GM19351 (cell line): ENCODE data around the gene FBXO33.
A peak's percentile ranks its signal among the peaks of the same experiment; 100 is the strongest.

ENCODE experiments used
- ATAC-seq: cut with Tn5 transposase; IDR thresholded peaks from one replicate; pipeline ENCODE4 v1.9.1; 2021; ENCODE audit warnings: mild to moderate bottlenecking, moderate library complexity; ENCODE audit not compliant: unreplicated experiment

The FBXO33 gene

DNA sequence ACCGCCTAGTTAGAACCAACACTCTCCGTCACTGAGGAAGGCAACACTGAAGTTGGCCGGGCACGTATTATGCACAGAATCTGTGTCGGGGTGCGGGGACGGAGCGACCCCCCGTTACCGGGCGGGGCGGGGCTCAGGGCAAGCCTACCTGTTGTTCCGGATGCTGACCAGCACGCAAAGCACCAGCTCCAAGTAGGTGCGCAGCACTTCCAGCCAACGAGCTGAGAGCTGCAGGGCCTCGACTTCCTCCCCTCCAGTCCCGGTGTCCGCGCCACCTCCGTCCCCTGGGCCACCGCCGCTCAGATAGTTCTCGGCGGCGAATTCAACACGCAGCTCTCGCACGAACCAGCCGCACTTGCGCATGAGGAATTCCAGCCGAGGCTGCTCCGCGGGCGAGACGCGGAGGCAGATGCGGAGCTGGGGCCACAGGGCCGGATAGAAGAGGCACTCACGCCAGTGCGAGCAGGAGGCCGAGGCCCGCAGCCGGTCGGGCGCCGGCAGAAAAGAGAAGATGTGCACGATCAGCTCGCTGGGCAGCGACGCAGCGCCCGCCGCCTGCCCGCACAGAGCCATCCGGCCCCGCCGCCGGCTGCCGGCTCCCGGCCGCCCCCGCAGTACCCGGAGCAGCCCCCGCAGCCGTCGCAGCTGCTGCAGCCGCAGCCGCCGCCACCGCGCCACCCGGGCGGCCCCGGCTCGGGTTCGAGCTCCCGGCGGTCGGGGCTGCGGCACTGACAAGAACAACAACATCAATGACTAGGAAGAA is 636 bp downstream of the FBXO33 start:
- ATAC-seq = peak; percentile 25

DNA sequence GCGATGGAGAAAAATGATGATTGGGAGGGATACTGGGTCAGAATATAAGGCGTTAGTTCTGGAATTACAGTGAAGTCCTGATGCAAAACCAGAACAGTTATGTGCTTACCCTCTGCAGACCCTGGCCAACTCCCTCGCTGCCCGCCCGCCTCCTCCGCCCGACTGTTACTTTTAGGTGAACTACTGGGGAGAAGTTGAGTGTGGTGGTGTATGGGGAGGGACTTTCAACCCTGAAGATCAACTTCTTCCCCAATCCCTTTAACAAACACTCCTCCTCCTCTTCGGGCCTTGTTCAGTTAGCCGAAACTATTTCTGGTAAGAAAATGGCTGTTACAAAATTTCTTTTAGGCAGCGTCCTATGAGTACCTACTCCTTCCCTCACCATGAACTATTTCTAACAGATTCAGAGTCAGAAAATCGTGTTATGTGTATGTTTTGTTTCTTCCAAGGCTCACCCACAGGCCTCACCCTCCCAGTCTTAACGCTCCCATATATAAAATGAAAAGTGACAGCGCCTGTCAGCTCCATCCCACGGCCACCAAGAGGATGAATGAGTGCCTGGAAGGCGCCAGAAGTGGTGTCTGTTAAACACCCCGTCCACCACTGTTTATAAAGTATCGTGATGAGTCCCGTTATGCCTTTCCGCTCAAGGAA is 1.3 kb downstream of the FBXO33 start:
- ATAC-seq = peak; percentile 7

DNA sequence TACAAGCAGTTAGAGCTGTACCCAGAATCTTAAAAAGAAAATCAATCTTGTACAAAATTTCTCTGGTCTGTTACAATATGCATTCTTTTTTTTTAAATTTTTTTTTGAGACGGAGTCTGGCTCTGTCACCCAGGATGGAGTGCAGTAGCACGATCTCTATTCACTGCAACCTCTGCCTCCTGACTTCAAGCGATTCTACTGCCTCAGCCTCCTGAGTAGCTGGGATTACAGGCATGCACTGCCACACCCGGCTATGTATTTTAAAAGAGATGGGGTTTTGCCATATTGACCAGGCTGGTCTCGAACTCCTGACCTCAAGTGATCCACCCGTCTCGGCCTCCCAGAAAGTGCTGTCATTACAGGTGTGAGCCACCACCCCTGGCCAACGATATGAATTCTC is 4.1 kb downstream of the FBXO33 start:
- ATAC-seq = no peak

DNA sequence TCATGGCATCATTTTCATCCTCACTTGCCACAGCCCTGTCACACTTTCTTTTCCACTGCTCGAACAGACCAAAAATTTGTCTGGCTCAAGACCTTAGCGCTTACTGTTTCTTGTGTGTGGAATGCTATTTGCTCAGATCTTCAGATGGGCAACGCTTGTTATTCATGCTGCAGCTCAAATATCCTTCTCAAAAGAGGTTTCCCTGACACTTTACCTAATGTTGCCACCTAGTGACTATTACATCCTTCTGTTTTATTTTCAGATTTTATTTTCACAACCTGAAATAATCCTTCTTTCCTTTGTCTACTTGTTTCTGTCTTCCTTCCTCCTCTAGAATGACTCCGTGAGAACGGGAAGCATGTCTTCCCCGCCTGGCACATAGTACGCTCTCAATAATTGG is 5.6 kb downstream of the FBXO33 start:
- ATAC-seq = no peak

DNA sequence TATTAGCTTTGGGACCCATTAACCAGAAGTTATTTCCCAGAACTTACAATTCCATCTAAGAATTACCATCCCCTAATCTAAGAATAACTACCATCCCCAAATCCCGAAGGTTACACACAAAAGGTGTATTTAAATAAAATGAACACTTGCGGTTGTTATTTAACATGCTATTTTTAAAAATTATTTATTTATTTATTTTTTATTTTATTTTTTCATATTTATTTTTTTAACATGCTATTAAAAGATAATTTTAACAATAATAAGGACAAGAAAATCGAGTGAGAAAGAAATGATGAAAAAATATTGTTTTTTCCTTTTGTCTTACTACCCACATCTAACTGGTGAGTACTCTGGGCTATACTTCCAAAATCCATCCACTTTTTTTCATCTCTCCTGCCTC is 6.3 kb downstream of the FBXO33 start:
- ATAC-seq = no peak

DNA sequence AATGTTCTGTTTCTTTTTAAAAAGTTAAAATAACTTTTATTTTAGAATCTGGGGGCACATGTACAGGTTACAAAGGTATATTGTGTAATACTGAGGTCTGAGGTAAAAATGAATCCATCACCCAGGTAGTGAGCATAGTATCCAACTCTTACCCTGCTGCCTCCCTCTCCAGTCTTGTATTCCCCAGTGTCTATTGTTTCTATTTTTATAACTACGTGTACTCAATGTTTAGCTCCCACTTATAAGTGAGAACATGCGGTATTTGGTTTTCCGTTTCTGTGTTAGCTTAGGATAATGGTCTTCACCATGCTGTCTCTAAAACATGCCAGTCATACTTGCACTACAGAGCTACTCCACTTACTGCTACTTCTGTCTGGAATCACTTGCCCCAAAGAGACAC is 8.4 kb downstream of the FBXO33 start:
- ATAC-seq = no peak

DNA sequence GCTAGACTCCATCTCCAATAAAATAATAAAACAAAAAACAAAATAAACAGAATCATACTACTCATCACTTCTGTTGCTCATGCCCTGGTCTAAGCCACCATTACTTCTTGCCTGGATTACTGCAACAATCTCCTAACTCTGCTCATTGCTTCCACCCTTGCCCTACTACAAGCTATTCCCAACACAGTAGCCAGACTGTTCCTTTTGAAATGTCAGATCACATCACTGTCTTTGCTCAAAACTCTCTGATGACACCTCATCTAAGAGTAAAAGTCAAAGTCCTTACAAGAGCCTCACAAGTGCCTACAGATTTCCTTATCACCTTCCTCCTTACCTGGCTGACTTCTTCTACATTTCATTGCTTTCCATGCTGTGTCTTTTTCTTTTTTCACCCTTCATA is 10.0 kb downstream of the FBXO33 start:
- ATAC-seq = no peak

DNA sequence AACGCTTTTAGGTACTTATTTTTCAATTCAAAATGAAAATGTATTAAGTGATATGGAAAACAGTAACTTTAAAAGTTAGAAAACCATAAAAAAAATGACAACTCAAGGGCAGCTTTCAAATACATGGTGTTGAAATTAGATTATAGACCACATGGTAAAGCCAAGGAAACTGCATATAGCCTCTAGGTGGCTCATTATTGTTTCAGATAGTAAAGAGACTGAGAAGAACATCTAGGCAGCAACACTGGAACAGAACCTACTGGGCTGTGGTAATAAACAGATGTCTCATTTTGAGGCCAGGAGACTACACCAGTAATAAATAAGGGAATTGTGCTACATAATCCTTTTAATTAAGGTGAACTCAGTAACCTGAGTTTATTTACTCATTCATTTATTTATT is 13.0 kb downstream of the FBXO33 start:
- no peak for ATAC-seq

DNA sequence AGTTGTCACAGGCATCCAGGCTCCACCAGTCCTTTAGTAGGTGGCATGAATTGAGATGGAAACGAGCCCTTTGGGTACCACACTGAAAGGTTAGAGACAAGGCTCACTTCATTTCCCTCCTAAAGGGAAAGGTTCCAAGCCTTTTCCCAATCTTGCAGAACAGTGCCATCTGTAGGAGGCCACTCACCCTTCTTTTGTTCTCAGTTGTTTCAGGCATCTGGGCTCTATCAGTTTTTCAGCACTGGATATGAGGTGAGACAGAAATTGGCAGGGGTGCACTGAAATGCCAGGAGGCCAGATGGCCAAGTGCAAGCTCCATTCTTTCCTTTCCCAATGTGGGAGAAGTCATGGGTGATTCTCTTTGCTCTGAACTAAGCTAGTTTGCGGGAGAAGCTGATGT is 15.2 kb downstream of the FBXO33 start:
- ATAC-seq = no peak

DNA sequence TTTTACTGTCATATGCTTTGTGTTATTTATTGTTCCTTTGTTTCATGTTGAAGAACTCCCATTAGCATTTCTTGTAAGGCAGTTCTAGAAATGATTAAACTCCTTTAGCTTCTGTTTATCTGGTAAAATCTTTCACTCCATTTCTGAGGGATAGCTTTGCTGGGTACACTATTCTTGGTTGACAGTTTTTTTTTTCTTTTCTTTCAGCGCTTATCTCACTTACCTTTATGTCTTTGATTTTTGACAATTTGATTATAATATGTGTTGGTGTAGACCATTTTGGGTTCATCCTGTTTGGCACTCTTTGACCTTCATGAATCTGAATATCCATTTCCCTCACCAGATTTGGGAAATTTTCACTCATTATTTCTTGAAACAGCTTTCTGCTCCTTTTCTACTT is 16.2 kb downstream of the FBXO33 start:
- ATAC-seq = no peak

DNA sequence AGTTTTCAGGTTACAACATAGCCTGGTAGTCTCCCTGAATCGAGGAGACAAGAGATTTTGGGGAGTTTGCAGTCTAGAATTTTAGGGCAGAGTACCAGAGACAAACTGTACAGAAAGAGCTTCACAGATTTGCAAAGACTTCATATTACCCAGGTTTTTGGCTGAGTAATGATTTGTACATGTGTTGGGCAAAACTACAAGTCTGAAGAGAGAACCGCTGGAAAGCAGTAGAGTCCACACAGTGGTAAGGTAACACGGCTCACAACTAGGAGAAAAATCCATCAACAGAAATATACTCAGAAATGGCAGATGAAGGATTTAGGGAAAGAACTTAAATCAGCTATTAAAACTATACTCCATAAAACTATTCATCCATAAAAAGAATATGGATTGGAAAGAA is 25.7 kb downstream of the FBXO33 start:
- no peak for ATAC-seq

DNA sequence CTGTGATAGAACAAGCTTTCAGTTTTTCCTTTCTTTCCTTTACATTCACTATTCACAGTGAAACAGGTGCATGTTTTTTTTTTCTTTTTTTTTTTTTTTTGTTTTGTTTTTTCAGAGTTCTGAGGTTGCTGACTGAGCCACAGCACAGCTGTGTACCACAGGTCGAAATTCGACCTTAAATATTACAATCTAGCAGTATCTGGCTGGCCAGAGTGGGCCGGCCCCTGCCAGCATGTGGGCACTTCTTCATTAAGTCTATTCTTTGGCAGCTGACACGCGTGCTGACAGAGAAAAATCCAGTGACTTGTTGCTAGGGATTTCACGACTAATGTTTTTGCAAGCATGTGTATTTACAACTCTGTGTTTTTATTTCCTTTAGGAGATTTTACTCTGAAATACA is 33.9 kb downstream of the FBXO33 start:
- no peak for ATAC-seq

DNA sequence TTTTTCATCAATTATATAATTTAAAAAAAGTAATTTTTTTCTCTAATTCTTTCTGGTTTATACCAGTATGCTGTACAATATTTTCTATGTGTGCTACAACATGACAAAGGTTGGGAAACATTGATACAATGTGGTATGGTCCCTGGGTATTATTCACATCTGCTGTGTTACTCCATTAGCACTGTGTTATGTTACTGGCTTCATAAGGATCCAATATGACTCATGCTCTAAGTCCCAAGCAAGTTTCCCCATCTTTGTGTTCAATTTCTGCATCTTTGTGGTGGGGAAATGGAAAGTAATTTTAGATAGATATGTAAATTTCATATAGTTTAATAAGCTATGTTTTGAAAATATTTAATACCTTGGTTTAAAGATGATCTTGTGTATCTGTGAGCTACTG is 35.8 kb downstream of the FBXO33 start:
- no peak for ATAC-seq

DNA sequence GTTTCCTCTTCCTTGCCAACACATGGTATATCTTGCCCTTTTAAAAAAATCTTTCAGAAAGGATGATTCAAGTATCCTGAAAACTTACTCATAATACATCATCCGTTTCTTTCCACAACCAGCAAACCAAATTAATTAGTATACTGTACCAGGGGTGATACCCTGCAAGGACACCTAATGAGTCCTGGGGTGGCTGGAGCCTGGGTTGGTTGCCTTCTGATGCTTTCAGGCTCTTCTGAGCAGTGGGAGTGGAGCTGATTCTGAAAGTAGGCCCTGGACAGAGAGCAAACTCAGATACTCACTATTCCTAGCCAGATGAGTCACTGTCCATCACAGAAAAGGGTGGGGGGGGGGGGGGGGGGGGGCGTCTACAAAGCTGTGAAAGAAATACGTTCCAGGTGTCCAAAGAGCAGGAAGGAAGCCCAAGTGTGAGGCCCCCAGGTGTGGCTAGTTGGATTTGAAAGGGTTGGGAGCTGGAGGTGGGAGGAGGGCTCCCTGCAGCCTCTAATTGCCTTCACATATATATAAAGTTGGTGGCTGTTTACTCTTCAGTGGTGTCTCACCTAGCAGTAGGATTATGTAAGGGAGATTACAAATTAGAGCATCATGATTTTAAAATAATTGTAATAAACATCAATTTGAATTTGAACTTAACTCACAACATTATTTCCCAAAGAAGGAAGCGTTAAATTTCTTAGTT is 36.5 kb downstream of the FBXO33 start:
- ATAC-seq = no peak

DNA sequence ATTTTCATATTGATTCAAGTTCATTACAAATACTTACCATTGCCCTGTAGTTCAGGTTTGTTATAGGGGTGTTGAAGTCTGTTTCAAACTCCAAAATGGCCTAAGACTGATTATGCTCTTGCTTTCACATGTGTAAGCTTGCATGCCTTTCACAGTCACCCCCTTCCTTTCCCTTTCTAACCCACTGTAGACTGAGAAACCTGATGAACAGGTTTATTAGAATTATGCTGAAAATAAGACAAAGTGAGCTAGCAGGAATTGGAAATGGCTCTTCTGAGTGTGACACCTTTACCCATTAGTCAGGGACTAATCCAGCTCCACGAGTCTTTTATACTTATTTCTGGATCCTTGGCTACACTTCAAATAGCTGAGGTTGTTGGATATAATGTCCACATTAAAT is 38.9 kb downstream of the FBXO33 start:
- ATAC-seq = no peak

DNA sequence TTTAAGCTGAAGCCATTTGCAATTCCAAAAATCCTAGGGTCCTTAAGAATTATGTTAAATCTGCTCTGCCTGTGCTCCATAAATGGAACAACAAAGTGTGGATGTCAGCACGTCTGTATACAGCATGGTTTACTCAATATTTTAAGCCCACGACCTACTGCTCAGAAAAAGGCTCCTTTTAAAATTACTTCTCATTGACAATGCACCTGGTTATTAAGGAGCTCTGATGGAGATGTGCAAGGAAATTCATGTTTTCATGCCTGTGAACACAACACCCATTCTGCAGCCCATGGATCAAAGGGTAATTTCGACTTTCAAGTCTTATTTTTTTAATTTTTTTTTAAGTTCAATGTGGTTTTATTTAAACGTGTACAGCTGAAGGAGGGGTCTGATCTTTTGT is 48.1 kb downstream of the FBXO33 start:
- no peak for ATAC-seq

DNA sequence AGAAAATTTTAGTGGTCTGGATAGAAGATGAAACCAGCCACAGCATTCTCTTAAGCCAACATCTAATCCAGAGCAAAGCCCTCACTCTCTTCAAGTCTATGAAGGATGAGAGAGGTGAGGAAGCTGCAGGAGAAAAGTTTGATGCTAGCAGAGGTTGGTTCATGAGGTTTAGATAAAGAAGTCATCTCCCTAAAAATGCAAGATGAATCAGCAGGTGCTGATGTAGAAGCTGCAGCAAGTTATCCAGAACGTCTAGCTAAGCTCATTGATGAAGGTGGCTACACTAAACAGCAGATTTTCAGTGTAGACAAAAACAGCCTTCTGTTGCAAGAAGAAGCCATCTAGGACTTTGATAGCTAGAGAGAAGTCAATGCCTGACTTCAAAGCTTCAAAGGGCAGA is 48.5 kb downstream of the FBXO33 start:
- no peak for ATAC-seq

DNA sequence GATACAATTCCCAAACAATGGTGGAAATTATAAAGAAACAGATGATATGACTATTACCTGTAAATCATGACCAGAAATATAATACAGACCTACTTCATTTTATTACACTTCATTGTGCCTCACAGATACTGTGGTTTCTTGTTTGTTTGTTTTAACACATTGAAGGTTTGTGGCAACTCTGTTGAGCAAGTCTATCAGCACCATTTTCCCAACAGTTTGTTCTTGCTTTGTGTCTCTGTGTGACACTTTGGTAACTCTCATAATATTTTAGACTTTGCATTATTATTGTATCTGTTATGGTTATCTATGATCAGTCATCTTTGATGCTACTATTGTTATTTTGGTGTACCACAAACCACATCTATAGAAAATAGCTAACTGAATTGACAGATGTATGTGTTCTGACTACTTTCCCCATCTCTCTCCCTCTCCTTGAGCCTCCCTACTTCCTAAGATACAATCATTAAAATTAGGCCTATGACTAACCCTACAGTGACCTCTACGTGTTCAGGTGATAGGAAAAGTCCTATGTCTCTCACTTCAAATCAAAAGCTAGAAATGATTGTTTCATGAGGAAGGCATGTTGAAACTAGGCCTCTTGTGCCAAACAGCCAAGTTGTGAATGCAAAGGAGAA is 49.1 kb downstream of the FBXO33 start:
- ATAC-seq = peak; percentile 68

DNA sequence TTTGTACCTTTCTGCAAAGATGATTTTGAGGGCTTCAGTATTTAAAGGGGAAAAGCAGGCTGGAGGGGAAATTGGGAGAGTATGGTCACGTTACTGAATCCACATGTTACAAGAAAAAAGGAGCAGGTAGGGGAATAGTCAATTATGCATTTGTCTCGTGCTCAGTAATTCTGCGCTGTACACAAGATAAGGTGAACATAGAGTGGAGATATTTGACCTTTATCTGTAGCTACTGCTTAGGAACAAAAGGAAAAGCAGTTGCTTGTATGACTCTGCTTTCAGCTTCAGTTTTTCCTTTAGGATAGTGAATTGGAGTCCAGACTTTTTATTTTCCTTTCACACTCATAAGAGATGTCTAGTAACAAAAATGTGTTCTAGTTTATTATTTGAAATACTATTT is 49.8 kb downstream of the FBXO33 start:
- no peak for ATAC-seq

DNA sequence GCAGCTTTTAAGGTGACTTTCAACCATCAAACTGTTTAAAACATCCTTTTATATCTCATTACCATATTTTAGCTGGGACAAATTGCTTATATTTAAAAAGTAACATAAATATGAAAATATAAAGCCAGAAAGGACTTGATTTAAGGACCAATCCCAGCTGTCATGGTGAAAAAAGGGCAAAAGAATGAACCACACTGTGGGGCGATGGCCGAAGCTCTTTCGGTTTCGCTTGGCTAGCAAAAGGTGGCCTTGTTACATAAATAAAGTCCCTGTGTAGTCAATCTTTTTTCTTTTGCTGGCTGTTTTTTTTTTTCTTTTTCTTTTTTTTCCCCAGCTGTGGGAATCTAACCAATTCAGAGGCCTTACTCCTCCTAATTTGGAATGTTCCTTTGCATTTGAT is 50.9 kb downstream of the FBXO33 start:
- no peak for ATAC-seq

DNA sequence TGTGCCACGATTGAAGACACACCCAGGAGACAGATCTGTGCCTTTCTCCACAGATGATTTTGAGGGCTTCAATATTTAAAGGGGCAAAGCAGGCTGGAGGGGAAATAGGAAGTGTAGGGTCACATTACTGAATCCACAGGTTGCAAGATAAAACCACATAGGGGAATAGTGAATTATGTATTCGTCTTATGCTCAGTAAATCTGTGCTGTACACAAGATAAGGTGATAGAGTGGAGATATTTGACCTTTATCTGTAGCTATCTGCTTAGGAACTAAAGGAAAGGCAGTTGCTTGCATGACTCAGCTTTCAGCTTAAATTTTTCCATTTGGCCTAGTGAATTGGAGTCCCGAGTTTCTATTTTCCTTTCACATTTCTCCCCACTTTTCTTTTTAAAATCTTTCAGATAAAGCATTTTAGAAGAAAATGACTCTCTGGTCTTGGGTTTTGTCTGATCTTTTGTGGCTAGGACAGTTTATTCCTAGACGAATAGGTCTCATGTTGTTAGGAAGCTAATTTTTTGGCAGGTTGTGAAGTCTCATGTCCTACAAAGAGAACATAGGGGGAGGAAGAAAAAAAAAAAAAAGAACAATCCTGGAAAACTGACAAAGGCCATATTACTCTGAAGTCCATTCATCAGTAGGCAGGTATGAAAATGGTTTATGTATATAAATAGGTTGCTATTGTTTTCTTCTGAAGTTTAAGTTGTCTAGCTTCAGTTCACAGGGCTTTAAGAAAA is 55.4 kb downstream of the FBXO33 start:
- ATAC-seq = no peak
